ENCODE results near the gene ANKLE2.
"Not testable (repeated sequence)": the region's sequence is repeated elsewhere in the genome, so short reads cannot be mapped to it uniquely, and the experiment has no call there.

ANKLE2 gene

DNA sequence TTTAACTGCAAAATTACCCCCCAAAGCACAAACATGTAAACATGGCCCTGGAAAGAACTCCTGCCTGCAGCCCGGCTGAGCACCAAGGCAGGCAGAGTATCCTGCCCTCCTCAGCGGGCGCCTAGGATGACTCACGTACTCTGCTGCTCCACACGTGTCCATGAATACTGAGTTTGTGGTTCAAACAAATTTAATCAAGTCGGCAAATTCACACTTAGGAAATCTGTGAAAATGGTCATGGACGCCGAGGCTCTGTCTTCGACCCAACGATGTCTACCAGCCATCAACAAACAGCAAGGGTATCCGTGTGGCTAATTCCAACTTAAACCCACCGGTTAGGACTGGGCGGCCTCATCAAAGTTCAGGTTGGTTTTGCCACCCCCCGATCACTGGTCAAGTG, 41.5 kb upstream of the ANKLE2 start:
- peak overlapping the region; percentile 74 for H3K27ac Mint-ChIP-seq
- H3K9me3 Mint-ChIP-seq: no peaks in the 10 kb centered on the region
- TF ChIP-seq, protein P1, sequence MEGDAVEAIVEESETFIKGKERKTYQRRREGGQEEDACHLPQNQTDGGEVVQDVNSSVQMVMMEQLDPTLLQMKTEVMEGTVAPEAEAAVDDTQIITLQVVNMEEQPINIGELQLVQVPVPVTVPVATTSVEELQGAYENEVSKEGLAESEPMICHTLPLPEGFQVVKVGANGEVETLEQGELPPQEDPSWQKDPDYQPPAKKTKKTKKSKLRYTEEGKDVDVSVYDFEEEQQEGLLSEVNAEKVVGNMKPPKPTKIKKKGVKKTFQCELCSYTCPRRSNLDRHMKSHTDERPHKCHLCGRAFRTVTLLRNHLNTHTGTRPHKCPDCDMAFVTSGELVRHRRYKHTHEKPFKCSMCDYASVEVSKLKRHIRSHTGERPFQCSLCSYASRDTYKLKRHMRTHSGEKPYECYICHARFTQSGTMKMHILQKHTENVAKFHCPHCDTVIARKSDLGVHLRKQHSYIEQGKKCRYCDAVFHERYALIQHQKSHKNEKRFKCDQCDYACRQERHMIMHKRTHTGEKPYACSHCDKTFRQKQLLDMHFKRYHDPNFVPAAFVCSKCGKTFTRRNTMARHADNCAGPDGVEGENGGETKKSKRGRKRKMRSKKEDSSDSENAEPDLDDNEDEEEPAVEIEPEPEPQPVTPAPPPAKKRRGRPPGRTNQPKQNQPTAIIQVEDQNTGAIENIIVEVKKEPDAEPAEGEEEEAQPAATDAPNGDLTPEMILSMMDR (IDR thresholded peaks at IDR 0.05): no peak
- DNase-seq: no peak
- H3K36me3 Mint-ChIP-seq (ENCODE audit: low read depth): peaks cover 59% of the 10 kb centered on the region
- H3K4me3 Mint-ChIP-seq: no peak overlapping the region
- no peaks in the 10 kb centered on the region for H3K4me1 Mint-ChIP-seq
- H3K27me3 Mint-ChIP-seq (ENCODE audit: low read depth, poor library complexity): no peaks in the 10 kb centered on the region

DNA sequence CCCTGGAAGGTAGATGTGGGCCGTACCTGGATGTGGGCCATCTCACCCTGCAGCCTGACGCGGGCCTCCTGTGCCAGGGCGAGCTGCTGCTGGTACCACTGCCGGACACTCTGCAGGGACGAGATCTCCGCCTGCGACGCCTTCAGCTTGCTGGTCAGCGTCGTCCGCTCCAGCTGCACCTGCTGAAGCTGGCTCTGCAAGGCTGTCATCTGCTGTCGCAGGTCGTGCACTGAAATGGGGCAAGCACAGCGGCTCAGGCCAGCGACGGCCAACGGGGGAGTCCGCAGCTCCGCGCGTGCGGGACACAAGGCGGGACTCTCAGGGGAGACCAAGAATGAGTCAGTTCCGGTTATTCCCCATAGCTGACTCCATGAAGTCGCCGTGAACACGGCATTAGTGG, 40.1 kb upstream of the ANKLE2 start:
- no peaks in the 10 kb centered on the region for H3K27me3 Mint-ChIP-seq (ENCODE audit: low read depth, poor library complexity)
- H3K4me1 Mint-ChIP-seq: no peaks in the 10 kb centered on the region
- no peak overlapping the region for H3K27ac Mint-ChIP-seq
- no peak overlapping the region for H3K4me3 Mint-ChIP-seq
- H3K9me3 Mint-ChIP-seq: no peaks in the 10 kb centered on the region
- peaks cover 56% of the 10 kb centered on the region for H3K36me3 Mint-ChIP-seq (ENCODE audit: low read depth)
- TF ChIP-seq, protein P1 (IDR thresholded peaks at IDR 0.05): no peak
- no peak for DNase-seq

DNA sequence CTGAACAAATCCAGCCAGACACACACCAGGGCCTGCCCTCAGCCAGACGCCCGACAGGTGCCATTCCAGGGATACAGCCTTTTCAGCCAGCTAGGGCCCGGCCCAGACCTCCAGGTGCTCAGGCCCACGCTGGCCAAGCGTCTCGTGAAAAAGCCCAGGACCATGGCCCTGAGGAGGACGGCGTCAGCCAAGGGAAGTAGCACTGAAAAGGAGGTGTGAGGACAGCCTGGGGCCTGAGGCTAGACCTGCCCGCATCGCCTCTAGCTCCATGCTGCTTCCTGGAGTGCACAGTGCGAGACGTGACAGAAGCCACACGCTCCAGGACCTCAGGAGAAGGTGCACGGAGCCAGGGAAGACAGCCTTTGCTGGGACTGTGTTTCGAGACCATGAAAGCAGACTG, 37.2 kb upstream of the ANKLE2 start:
- H3K4me3 Mint-ChIP-seq: no peak overlapping the region
- no peak overlapping the region for H3K27ac Mint-ChIP-seq
- DNase-seq: no peak
- no peaks in the 10 kb centered on the region for H3K4me1 Mint-ChIP-seq
- H3K36me3 Mint-ChIP-seq (ENCODE audit: low read depth): peaks cover 67% of the 10 kb centered on the region
- H3K27me3 Mint-ChIP-seq (ENCODE audit: low read depth, poor library complexity): no peaks in the 10 kb centered on the region
- TF ChIP-seq, protein P1 (IDR thresholded peaks at IDR 0.05): no peak
- peaks cover under 1% of the 10 kb centered on the region for H3K9me3 Mint-ChIP-seq

DNA sequence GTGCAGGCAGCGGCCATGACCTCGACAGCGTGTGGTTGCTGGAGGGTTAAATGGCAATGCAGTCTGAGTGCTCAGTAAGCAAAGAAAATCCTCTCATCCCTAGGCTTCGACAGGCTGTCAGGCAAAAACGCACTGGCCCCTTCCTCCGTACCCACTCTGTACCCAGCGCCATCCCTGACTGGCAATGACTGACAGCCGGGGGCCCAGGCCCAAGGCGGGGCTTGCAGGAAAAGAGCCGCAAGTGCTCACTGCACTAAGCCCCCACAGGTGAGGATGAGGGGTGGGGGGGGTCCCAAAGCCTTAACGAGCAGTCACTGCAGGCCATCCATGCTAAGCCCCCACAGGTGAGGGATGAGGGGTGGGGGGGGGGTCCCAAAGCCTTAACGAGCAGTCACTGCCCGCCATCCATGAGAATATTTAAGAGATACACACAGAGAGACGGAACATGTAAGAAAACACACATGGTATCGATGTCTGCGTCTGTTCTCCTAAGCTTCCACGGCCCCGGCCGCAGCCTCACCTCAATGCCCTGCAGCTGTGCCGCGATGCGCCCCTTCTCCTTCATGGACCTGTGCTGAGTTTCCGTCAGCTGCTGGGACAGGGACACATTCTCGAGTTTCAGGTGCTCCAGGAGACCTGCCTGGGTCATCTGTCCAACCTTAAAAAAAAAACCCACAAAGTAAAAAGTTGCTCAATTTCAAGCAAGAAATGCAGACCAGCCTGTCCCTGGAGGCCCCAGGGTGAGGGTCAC, 36.4 kb upstream of the ANKLE2 start:
- TF ChIP-seq, protein P1 (IDR thresholded peaks at IDR 0.05): no peak
- H3K4me1 Mint-ChIP-seq: no peaks in the 10 kb centered on the region
- peaks cover 4% of the 10 kb centered on the region for H3K9me3 Mint-ChIP-seq
- H3K27ac Mint-ChIP-seq: no peak overlapping the region
- H3K4me3 Mint-ChIP-seq: no peak overlapping the region
- DNase-seq: no peak
- H3K36me3 Mint-ChIP-seq (ENCODE audit: low read depth): peaks cover 62% of the 10 kb centered on the region
- no peaks in the 10 kb centered on the region for H3K27me3 Mint-ChIP-seq (ENCODE audit: low read depth, poor library complexity)

DNA sequence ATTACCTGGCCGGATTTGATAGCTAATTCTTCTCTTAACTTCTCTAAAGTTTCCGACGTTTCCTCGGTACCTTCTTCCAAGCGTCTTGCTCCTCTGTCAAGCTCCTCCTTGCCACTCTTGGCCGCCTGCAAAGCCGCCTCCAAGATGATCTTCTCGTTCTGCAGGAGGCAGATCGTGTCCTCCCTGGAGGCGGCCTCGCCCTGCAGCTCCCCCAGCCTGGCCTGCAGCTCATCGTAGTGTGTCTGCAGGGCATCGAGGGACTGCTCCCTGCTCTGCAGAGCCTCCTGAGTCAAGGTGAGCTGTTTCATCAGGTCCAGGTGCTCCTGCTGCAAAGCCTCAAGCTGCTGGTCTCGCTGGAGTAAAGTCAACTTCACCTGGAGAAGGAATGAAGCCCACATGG, 34.2 kb upstream of the ANKLE2 start:
- Mint-ChIP-seq H3K36me3 (ENCODE audit: low read depth) (peaks cover 64% of the 10 kb centered on the region), H3K27me3 (ENCODE audit: low read depth, poor library complexity) (no peaks in the 10 kb centered on the region), H3K9me3 (peaks cover 9% of the 10 kb centered on the region), H3K4me1 (no peaks in the 10 kb centered on the region), H3K4me3 (no peak overlapping the region), H3K27ac (no peak overlapping the region)
- no peak for DNase-seq
- TF ChIP-seq, protein P1 (IDR thresholded peaks at IDR 0.05): no peak

DNA sequence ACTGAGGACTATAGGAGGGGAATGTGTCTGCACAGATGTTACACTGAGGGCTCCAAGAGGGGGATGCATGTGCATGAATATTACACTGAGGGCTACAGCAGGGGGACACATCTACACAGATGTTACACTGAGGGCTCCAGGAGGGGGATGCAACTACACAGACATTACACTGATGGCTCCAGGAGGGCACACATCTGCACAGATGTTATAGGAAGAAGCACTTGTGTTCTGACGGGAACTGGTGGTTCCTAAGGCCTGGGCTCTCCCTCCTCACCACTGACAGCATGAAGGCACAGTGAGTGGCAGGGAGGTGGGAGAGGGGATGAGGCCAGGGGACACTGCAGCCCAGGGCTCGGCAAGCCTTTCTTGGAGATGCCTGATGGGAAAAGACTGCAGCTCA, 30.3 kb upstream of the ANKLE2 start:
- not testable (repeated sequence) for H3K27me3 Mint-ChIP-seq (ENCODE audit: low read depth, poor library complexity); H3K27ac Mint-ChIP-seq; H3K9me3 Mint-ChIP-seq; DNase-seq; H3K4me1 Mint-ChIP-seq; H3K4me3 Mint-ChIP-seq
- H3K36me3 Mint-ChIP-seq (ENCODE audit: low read depth): peaks cover 84% of the 10 kb centered on the region
